H1 (cell line): ENCODE data around the gene TRAPPC11. TPM values are rescaled to one million over a fixed set of nuclear protein-coding genes. Genes with fewer than 3 reads are reported as not detected.

Experiments
- CTCF ChIA-PET: fragments of 300-600 bp; sonication (Branson Sonifier 250); formaldehyde crosslinking; loops from one replicate; lab custom pipeline; 2021; ENCODE audit not compliant: partially characterized antibody; lab: Charles Lee
- POLR2A ChIA-PET: fragments of 300-600 bp; sonication (Branson Sonifier 250); formaldehyde crosslinking; loops from one replicate; lab custom pipeline; 2021; ENCODE audit warnings: inconsistent platforms; ENCODE audit not compliant: partially characterized antibody; lab: Charles Lee
- DNase-seq, 2 experiments: peaks; one replicate each; pipeline versions ENCODE4 v3.0.0 to v3.0.0-alpha.2; 2010 to 2022; ENCODE audit warnings: low spot score in 2 of 2, low read depth in 1 of 2, mixed read lengths in 1 of 2
- FAIRE-seq: peaks from 2 replicates; lab custom pipeline; 2011; peaks lifted over from hg19 to GRCh38; lab: Jason Lieb, UNC
- H2AFZ ChIP-seq: 2 replicates; pipeline ENCODE4 v1.8.1; 2012; ENCODE audit warnings: low read length, inconsistent platforms
- H2AK5ac ChIP-seq: 2 replicates; pipeline ENCODE4 v1.6.1; 2013; ENCODE audit warnings: low read depth, low read length
- H2BK120ac ChIP-seq: replicated peaks from 2 replicates; pipeline ENCODE3; 2013; ENCODE audit warnings: low read depth, low read length, inconsistent platforms
- H2BK12ac ChIP-seq: 2 replicates; pipeline ENCODE4 v1.6.1; 2013; ENCODE audit warnings: low read depth, low read length
- H2BK15ac ChIP-seq: 2 replicates; pipeline ENCODE4 v1.6.1; 2013; ENCODE audit warnings: low read length
- H2BK20ac ChIP-seq: 2 replicates; pipeline ENCODE4 v1.6.1; 2013; ENCODE audit warnings: low read length
- H2BK5ac ChIP-seq: 2 replicates; pipeline ENCODE4 v1.6.1; 2013; ENCODE audit warnings: low read depth, low read length
- H3K14ac ChIP-seq: 2 replicates; pipeline ENCODE4 v1.6.1; 2013; ENCODE audit warnings: inconsistent platforms; ENCODE audit not compliant: insufficient read length
- H3K18ac ChIP-seq: 2 replicates; pipeline ENCODE4 v1.6.1; 2013; ENCODE audit warnings: low read length; ENCODE audit errors: extremely low read depth
- H3K23ac ChIP-seq: 2 replicates; pipeline ENCODE4 v1.6.1; 2013; ENCODE audit warnings: inconsistent platforms; ENCODE audit not compliant: insufficient read length
- H3K23me2 ChIP-seq: 2 replicates; pipeline ENCODE4 v1.6.1; 2013; ENCODE audit warnings: low read depth, low read length
- H3K27ac ChIP-seq: 2 replicates; pipeline ENCODE4 v1.6.1; 2011; ENCODE audit warnings: low read depth, low read length, inconsistent platforms
- H3K27me3 ChIP-seq, 4 experiments: replicated peaks in 1 of 4; 1 replicate in 1 of 4; 2 replicates in 3 of 4; pipeline versions ENCODE4 v1.6.1 to v1.8.1; 2011 to 2013; ENCODE audit warnings: low read length in 3 of 4, mild to moderate bottlenecking in 3 of 4, inconsistent platforms in 2 of 4, mixed read lengths in 2 of 4, moderate library complexity in 1 of 4; ENCODE audit not compliant: control insufficient read depth in 3 of 4, insufficient read depth in 3 of 4; ENCODE audit errors: extremely low read depth in 1 of 4
- H3K36me3 ChIP-seq, 4 experiments: 2 replicates each; pipeline versions ENCODE4 v1.6.1 to v1.8.1; 2011 to 2013; ENCODE audit warnings: mild to moderate bottlenecking in 4 of 4, low read length in 3 of 4, moderate library complexity in 2 of 4, control low read depth in 1 of 4, inconsistent platforms in 1 of 4; ENCODE audit not compliant: insufficient read depth in 4 of 4, control insufficient read depth in 2 of 4
- H3K4ac ChIP-seq: replicated peaks from 2 replicates; pipeline ENCODE3; 2013; ENCODE audit warnings: low read length, low read depth, mixed read lengths, inconsistent platforms; ENCODE audit not compliant: insufficient read length
- H3K4me1 ChIP-seq, 4 experiments: replicated peaks in 1 of 4; 1 replicate in 1 of 4; 2 replicates in 3 of 4; pipeline versions ENCODE4 v1.6.1 to v1.8.1; 2011 to 2013; ENCODE audit warnings: low read length in 3 of 4, inconsistent platforms in 2 of 4, mixed read lengths in 1 of 4; ENCODE audit not compliant: insufficient read depth in 4 of 4, control insufficient read depth in 3 of 4
- H3K4me2 ChIP-seq, 2 experiments: 2 replicates each; pipeline versions ENCODE4 v1.6.1 to v1.8.1; 2011 to 2013; ENCODE audit warnings: low read depth in 2 of 2, low read length in 2 of 2, control low read depth in 1 of 2, inconsistent platforms in 1 of 2, mild to moderate bottlenecking in 1 of 2; ENCODE audit not compliant: insufficient read depth in 1 of 2
- H3K4me3 ChIP-seq, 4 experiments: fragments of 200-600, 300-600 bp in 1 of 4; sonication (generic), shearing (Covaris generic), sonication (Bioruptor Twin) in 1 of 4; 2 replicates each; pipeline versions ENCODE4 v1.5.1 to v1.8.1; 2011 to 2016; ENCODE audit warnings: low read length in 4 of 4, low read depth in 3 of 4, control low read depth in 2 of 4, inconsistent platforms in 2 of 4, mild to moderate bottlenecking in 2 of 4, mixed read lengths in 1 of 4, moderate library complexity in 1 of 4; ENCODE audit not compliant: insufficient read depth in 2 of 4; ENCODE audit errors: extremely low read depth in 1 of 4
- H3K56ac ChIP-seq: replicated peaks from 2 replicates; pipeline ENCODE3; 2013; ENCODE audit warnings: low read depth, mild to moderate bottlenecking, mixed read lengths, low read length, inconsistent platforms; ENCODE audit not compliant: insufficient read length
- H3K79me1 ChIP-seq: 2 replicates; pipeline ENCODE4 v1.6.1; 2013; ENCODE audit warnings: low read depth, low read length, control low read depth
- H3K79me2 ChIP-seq, 2 experiments: 2 replicates each; pipeline versions ENCODE4 v1.6.1 to v1.8.1; 2012 to 2013; ENCODE audit warnings: low read length in 2 of 2, mild to moderate bottlenecking in 2 of 2, inconsistent platforms in 1 of 2; ENCODE audit not compliant: insufficient read depth in 2 of 2, control insufficient read depth in 1 of 2
- H3K9ac ChIP-seq, 4 experiments: replicated peaks in 1 of 4; 1 replicate in 1 of 4; 2 replicates in 3 of 4; pipeline versions ENCODE4 v1.6.1 to v1.8.1; 2011 to 2013; ENCODE audit warnings: low read depth in 3 of 4, low read length in 3 of 4, control low read depth in 2 of 4, mild to moderate bottlenecking in 2 of 4, moderate library complexity in 2 of 4, inconsistent platforms in 1 of 4; ENCODE audit errors: extremely low read depth in 1 of 4
- H3K9me3 ChIP-seq, 2 experiments: 2 replicates each; pipeline versions ENCODE4 v1.6.1 to v1.8.1; 2012 to 2013; ENCODE audit warnings: mild to moderate bottlenecking in 2 of 2, moderate library complexity in 2 of 2, control low read depth in 1 of 2, inconsistent platforms in 1 of 2, low read depth in 1 of 2, low read length in 1 of 2, mixed read lengths in 1 of 2; ENCODE audit not compliant: insufficient read depth in 2 of 2
- H4K20me1 ChIP-seq, 2 experiments: replicated peaks in 1 of 2; 2 replicates each; pipeline versions ENCODE3 to v1.8.1; 2011 to 2013; ENCODE audit warnings: inconsistent platforms in 2 of 2, low read length in 2 of 2, mild to moderate bottlenecking in 1 of 2; ENCODE audit not compliant: insufficient read depth in 2 of 2, control insufficient read depth in 1 of 2
- H4K5ac ChIP-seq: 2 replicates; pipeline ENCODE4 v1.6.1; 2013; ENCODE audit warnings: low read length, low read depth, mixed read lengths, inconsistent platforms; ENCODE audit not compliant: insufficient read length
- H4K8ac ChIP-seq: 2 replicates; pipeline ENCODE4 v1.8.0; 2013; ENCODE audit warnings: mild to moderate bottlenecking, moderate library complexity, low read length, inconsistent platforms; ENCODE audit not compliant: insufficient read depth; ENCODE audit errors: extremely low read depth
- H4K91ac ChIP-seq: replicated peaks from 2 replicates; pipeline ENCODE3; 2013; ENCODE audit warnings: low read length, mixed read lengths, inconsistent platforms; ENCODE audit not compliant: insufficient read length
- BACH1 ChIP-seq: IDR thresholded peaks from 2 replicates; pipeline ENCODE4 v1.6.1; 2012; ENCODE audit warnings: low read length, improper control_type of control experiment
- CHD1 ChIP-seq: IDR thresholded peaks from 2 replicates; pipeline ENCODE4 v1.6.1; 2012; ENCODE audit warnings: low read depth, low read length, improper control_type of control experiment
- CTBP2 ChIP-seq: IDR thresholded peaks from 2 replicates; pipeline ENCODE4 v1.7.0; 2011; ENCODE audit warnings: borderline replicate concordance, mild to moderate bottlenecking, moderate library complexity, mixed read lengths, low read length; ENCODE audit not compliant: insufficient read depth, insufficient read length
- E2F6 ChIP-seq: IDR thresholded peaks from 2 replicates; pipeline ENCODE4 v1.6.1; 2012; ENCODE audit warnings: inconsistent platforms
- GABPA ChIP-seq: IDR thresholded peaks from 2 replicates; pipeline ENCODE4 v1.6.1; 2011; ENCODE audit warnings: mild to moderate bottlenecking, low read length, moderate library complexity, borderline replicate concordance; ENCODE audit not compliant: insufficient read depth
- RAD21 ChIP-seq, 2 experiments: IDR thresholded peaks in 1 of 2; conservative IDR thresholded peaks in 1 of 2; 2 replicates each; pipeline ENCODE4 v1.6.1; 2011; ENCODE audit warnings: low read depth in 2 of 2, low read length in 2 of 2, improper control_type of control experiment in 1 of 2, inconsistent platforms in 1 of 2, mild to moderate bottlenecking in 1 of 2, moderate library complexity in 1 of 2
- RFX5 ChIP-seq: IDR thresholded peaks from 2 replicates; pipeline ENCODE4 v1.6.1; 2011; ENCODE audit warnings: low read depth, low read length, improper control_type of control experiment, borderline replicate concordance
- WGBS, 2 experiments: shearing (Covaris generic) in 1 of 2; methylation state at CpG; one replicate each; pipeline versions ENCODE4 v1.1.6 to v1.1.7; 2013 to 2015; ENCODE audit warnings: low lambda C conversion rate in 2 of 2, mixed read lengths in 2 of 2, inconsistent platforms in 1 of 2, low coverage in 1 of 2, missing lambda C conversion rate in 1 of 2; ENCODE audit not compliant: insufficient replicate concordance in 2 of 2, insufficient coverage in 1 of 2, insufficient read length in 1 of 2; ENCODE audit errors: extremely low coverage in 1 of 2, missing lambda C conversion rate in 1 of 2; 5-methylcytosine and 5-hydroxymethylcytosine counted together
- polyA plus RNA-seq, 7 experiments: library from polyadenylated mRNA; depleted of rRNA in 3 of 7; stranded (reverse) in 5 of 7; unstranded in 2 of 7; fragments of >200 nt in 5 of 7; fragments of 200-250 nt in 2 of 7; gene quantifications; 1 replicate in 5 of 7; 2 replicates in 1 of 7; 4 replicates in 1 of 7; pipeline versions ENCODE4 v1.2.1 to v1.2.3, GENCODE V29; 2011 to 2013; ENCODE audit warnings: missing spikeins in 2 of 7, mixed read lengths in 2 of 7
- total RNA-seq: library from RNA; stranded (reverse); fragmentation: NEBNext Ultra II Directional; extraction: Animal tissue kit (Norgen Biotek cat#: 25700); gene quantifications from 2 replicates; pipeline ENCODE4 v1.2.1, GENCODE V29; 2021
- TF ChIP-seq, protein P1 (sequence below): IDR thresholded peaks from 2 replicates; pipeline ENCODE4 v1.6.1; 2012; ENCODE audit warnings: inconsistent platforms

The TRAPPC11 gene
- total and polyA plus RNA-seq, 2 of the 8 experiments (the other 6 are each of a cell fraction or from before 2014, with no cell fraction given), result 19.2 to 25.9 TPM

- no peak overlapping the region for H3K4me2 ChIP-seq
- H3K9me3 ChIP-seq, result peaks cover 5 to 11% of the 10 kb centered on the region in 2 experiments; a peak in 3 of 4 replicates
- no peak overlapping the region for H4K91ac ChIP-seq
- H3K79me1 ChIP-seq, result no peaks in the 10 kb centered on the region
- H4K8ac ChIP-seq, result no peak overlapping the region
- H3K14ac ChIP-seq, result no peak overlapping the region
- no peak overlapping the region for H3K9ac ChIP-seq
- 0 out of 2 replicates have a peak overlapping the region, but pooled peaks have one; percentile 63 for H2AFZ ChIP-seq
- DNase-seq (no peak), FAIRE-seq (no peak)
- no peak overlapping the region for H4K5ac ChIP-seq
- H3K23me2 ChIP-seq, result no peaks in the 10 kb centered on the region
- H3K36me3 ChIP-seq, result no peaks in the 10 kb centered on the region; a peak in 1 of 8 replicates
- no peaks in the 10 kb centered on the region for H3K79me2 ChIP-seq
- no peak overlapping the region for H2BK20ac ChIP-seq
- POLR2A ChIA-PET, result no interaction called here
- H2AK5ac ChIP-seq, result no peak overlapping the region
- CTCF ChIA-PET, result interaction anchor here (0.8 kb wide), 1 partner anchor 9 kb away, joined by 4 read pairs; no protein-coding TSS in a partner anchor
- H3K18ac ChIP-seq, result no peak overlapping the region
- no peak overlapping the region for H3K56ac ChIP-seq
- no peak overlapping the region for H3K4me3 ChIP-seq
- no peak overlapping the region for H2BK120ac ChIP-seq
- H2BK5ac ChIP-seq, result no peak overlapping the region
- H3K27ac ChIP-seq, result no peak overlapping the region
- H3K4ac ChIP-seq, result no peak overlapping the region
- H4K20me1 ChIP-seq, result no peaks in the 10 kb centered on the region
- WGBS, 2 experiments, result 77% methylated on average over 6 of the region's 6 CpGs; no CpG with 5 or more reads in 1 of the 2 experiments
- no peaks in the 10 kb centered on the region for H3K27me3 ChIP-seq
- H3K4me1 ChIP-seq, result no peaks in the 10 kb centered on the region; a peak in 1 of 7 replicates
- TF ChIP-seq RFX5 (no peak), RAD21 (IDR thresholded peaks at IDR 0.05 in 1 of 2, conservative IDR thresholded peaks at IDR 0.05 in 1 of 2; ENCODE audit: low read depth in 2 of 2, low read length in 2 of 2) (no peak), CHD1 (no peak), BACH1 (no peak), GABPA (no peak), CTBP2 (no peak), E2F6 (no peak)
- TF ChIP-seq, protein P1, sequence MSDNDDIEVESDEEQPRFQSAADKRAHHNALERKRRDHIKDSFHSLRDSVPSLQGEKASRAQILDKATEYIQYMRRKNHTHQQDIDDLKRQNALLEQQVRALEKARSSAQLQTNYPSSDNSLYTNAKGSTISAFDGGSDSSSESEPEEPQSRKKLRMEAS, result no peak
- H3K23ac ChIP-seq, result no peak overlapping the region
- H2BK15ac ChIP-seq, result no peak overlapping the region
- H2BK12ac ChIP-seq, result no peak overlapping the region
Measured at GRCh38 chr4:183747931-183748670, 89.0 kb downstream of the TRAPPC11 start.
